K562 (cell line): ENCODE results near the gene IGF2BP3. TPM values are rescaled to one million over a fixed set of nuclear protein-coding genes. Genes with fewer than 3 reads are reported as not detected.

Source experiments
- ATAC-seq: fragments of 200-7000 bp; cut with Tn5 transposase; 3 replicates; pipeline ENCODE4 v1.9.1; 2020; ENCODE audit warnings: moderate library complexity
- BruUV-seq: library from RNA; stranded (reverse); fragments of 400-500 nt; replicated peaks from 2 replicates; lab custom pipeline; 2021; lab: Mats Ljungman, UMichigan
- CTCF ChIA-PET: fragments of 300-600 bp; formaldehyde crosslinking; extraction: SDS; loops from one replicate; lab custom pipeline; 2021; ENCODE audit warnings: low intra/inter-chr PET ratio; lab: Yijun Ruan, JAX
- POLR2A ChIA-PET: fragments of 300-600, 350-650 bp; sonication (Branson Sonifier 250); formaldehyde crosslinking; extraction: SDS; loops from one replicate; lab custom pipeline; 2021; ENCODE audit warnings: antibody characterized with exemption, inconsistent platforms; lab: Yijun Ruan, JAX
- DNase-seq, 4 experiments: peaks; one replicate each; pipeline versions ENCODE4 v3.0.0 to v3.0.0-alpha.2; 2011 to 2018; ENCODE audit warnings: low spot score in 3 of 4, mixed read lengths in 3 of 4; ENCODE audit errors: extremely low read depth in 1 of 4
- FAIRE-seq: peaks from 2 replicates; lab custom pipeline; 2011; peaks lifted over from hg19 to GRCh38; lab: Jason Lieb, UNC
- H2AFZ ChIP-seq: 2 replicates; pipeline ENCODE4 v1.6.0; 2011; ENCODE audit warnings: low read depth, low read length, control low read depth, inconsistent platforms
- H3K27ac ChIP-seq: fragments of 200-600 bp; 3 replicates; pipeline ENCODE4 v1.8.0; 2011; ENCODE audit warnings: low read depth, mild to moderate bottlenecking, control low read depth, inconsistent platforms, low read length, moderate library complexity, mixed read lengths; ENCODE audit errors: extremely low read depth
- H3K27me3 ChIP-seq, 2 experiments: fragments of 300-600 bp in 1 of 2; 2 replicates in 1 of 2; 3 replicates in 1 of 2; pipeline versions ENCODE4 v1.6.0 to v1.8.0; 2011; ENCODE audit warnings: inconsistent platforms in 2 of 2, low read length in 2 of 2, mild to moderate bottlenecking in 1 of 2, mixed read lengths in 1 of 2, moderate library complexity in 1 of 2; ENCODE audit not compliant: control insufficient read depth in 2 of 2, insufficient read depth in 2 of 2
- H3K36me3 ChIP-seq: fragments of 300-600 bp; 3 replicates; pipeline ENCODE4 v1.8.0; 2011; ENCODE audit warnings: mild to moderate bottlenecking, low read length, inconsistent platforms; ENCODE audit not compliant: control insufficient read depth, insufficient read depth
- H3K4me1 ChIP-seq, 2 experiments: fragments of 200-600 bp in 1 of 2; replicated peaks in 1 of 2; 2 replicates in 1 of 2; 3 replicates in 1 of 2; pipeline versions ENCODE4 v1.5.1 to v1.8.0; 2011; ENCODE audit warnings: inconsistent platforms in 2 of 2, low read length in 2 of 2, mild to moderate bottlenecking in 1 of 2, mixed read lengths in 1 of 2, moderate library complexity in 1 of 2; ENCODE audit not compliant: control insufficient read depth in 2 of 2, insufficient read depth in 2 of 2
- H3K4me2 ChIP-seq: 2 replicates; pipeline ENCODE4 v1.6.1; 2011; ENCODE audit warnings: low read length, control low read depth, inconsistent platforms, mixed read lengths; ENCODE audit not compliant: insufficient read depth
- H3K4me3 ChIP-seq: fragments of 200-600 bp; sonication (generic), shearing (Covaris generic); 2 replicates; pipeline ENCODE4 v1.5.1; 2016; ENCODE audit warnings: control low read depth, inconsistent platforms
- H3K79me2 ChIP-seq: fragments of 200-600 bp; 3 replicates; pipeline ENCODE4 v1.8.0; 2011; ENCODE audit warnings: low read length, inconsistent platforms; ENCODE audit not compliant: control insufficient read depth, insufficient read depth
- H3K9ac ChIP-seq, 2 experiments: 2 replicates each; pipeline versions ENCODE4 v1.6.0 to v1.6.1; 2011; ENCODE audit warnings: low read depth in 2 of 2, low read length in 2 of 2, control low read depth in 1 of 2, inconsistent platforms in 1 of 2, mild to moderate bottlenecking in 1 of 2, mixed read lengths in 1 of 2; ENCODE audit not compliant: insufficient read depth in 1 of 2
- H3K9me1 ChIP-seq: one replicate; pipeline ENCODE4 v1.6.0; 2011; ENCODE audit warnings: inconsistent platforms, mild to moderate bottlenecking, low read length, moderate library complexity; ENCODE audit not compliant: control insufficient read depth, insufficient read depth
- H3K9me3 ChIP-seq: replicated peaks from 2 replicates; pipeline ENCODE4 v1.5.1; 2011; ENCODE audit warnings: low read depth, low read length, inconsistent platforms; ENCODE audit not compliant: control insufficient read depth, insufficient read depth
- H4K20me1 ChIP-seq: replicated peaks from 2 replicates; pipeline ENCODE4 v1.6.1; 2011; ENCODE audit warnings: low read length, inconsistent platforms, mixed read lengths; ENCODE audit not compliant: control insufficient read depth, insufficient read depth
- CC2D1A ChIP-seq: fragments of 450-650 bp; IDR thresholded peaks from 2 replicates; pipeline ENCODE4 v1.6.1; 2017; ENCODE audit warnings: mild to moderate bottlenecking
- CHD2 ChIP-seq: IDR thresholded peaks from 2 replicates; pipeline ENCODE4 v1.6.1; 2011; ENCODE audit warnings: low read depth, low read length
- FOXK1 ChIP-seq: sonication (generic); formaldehyde crosslinking; IDR thresholded peaks from 2 replicates; pipeline ENCODE4 v1.8.0; 2022; ENCODE audit warnings: missing genetic modification reagents, mild to moderate bottlenecking, borderline replicate concordance
- GATAD2A ChIP-seq: fragments of 450-650 bp; IDR thresholded peaks from 2 replicates; pipeline ENCODE4 v1.6.1; 2017
- HNRNPL ChIP-seq: fragments of 200-400 bp; formaldehyde crosslinking; IDR thresholded peaks from 2 replicates; pipeline ENCODE4 v1.6.1; 2017; ENCODE audit warnings: low read depth, mild to moderate bottlenecking, low read length
- HNRNPLL ChIP-seq: fragments of 200-400 bp; formaldehyde crosslinking; IDR thresholded peaks from 2 replicates; pipeline ENCODE4 v1.6.1; 2017; ENCODE audit warnings: low read length, low read depth, mild to moderate bottlenecking; ENCODE audit not compliant: poor library complexity, severe bottlenecking
- MTF1 ChIP-seq: fragments of 250-450 bp; sonication (Bioruptor Pico); IDR thresholded peaks from 2 replicates; pipeline ENCODE4 v1.9.0; 2021; ENCODE audit warnings: moderate library complexity, mild to moderate bottlenecking, inconsistent platforms, borderline replicate concordance
- NEUROD1 ChIP-seq: fragments of 150-350 bp; IDR thresholded peaks from 2 replicates; pipeline ENCODE4 v1.6.1; 2014; ENCODE audit warnings: borderline replicate concordance, low read length, low read depth; ENCODE audit not compliant: partially characterized antibody
- PHF21A ChIP-seq: fragments of 450-650 bp; IDR thresholded peaks from 2 replicates; pipeline ENCODE4 v1.6.1; 2017; ENCODE audit warnings: low read depth, borderline replicate concordance
- TAF1 ChIP-seq: IDR thresholded peaks from 2 replicates; pipeline ENCODE4 v1.6.1; 2011; ENCODE audit warnings: mild to moderate bottlenecking, low read length, moderate library complexity; ENCODE audit not compliant: insufficient read depth, control insufficient read depth, severe bottlenecking; ENCODE audit errors: extremely low read depth
- ZBED1 ChIP-seq: IDR thresholded peaks from 2 replicates; pipeline ENCODE4 v1.6.1; 2014
- ZNF140 ChIP-seq: fragments of 250-450 bp; sonication (Bioruptor Pico); IDR thresholded peaks from 2 replicates; pipeline ENCODE4 v1.8.0; 2021; ENCODE audit warnings: moderate library complexity, mild to moderate bottlenecking, inconsistent platforms
- WGBS: fragments of 100-300 bp; shearing (Covaris generic); methylation state at CpG from one replicate; pipeline ENCODE4 v1.1.6; 2016; ENCODE audit warnings: low coverage, mixed read lengths; ENCODE audit not compliant: insufficient coverage; ENCODE audit errors: missing lambda C conversion rate; 5-methylcytosine and 5-hydroxymethylcytosine counted together
- in situ Hi-C: fragments of 300-500 bp; cut with MboI; formaldehyde crosslinking; loops from 4 replicates; pipeline ENCODE4 v1.15.0; 2018; ENCODE audit warnings: inconsistent platforms, mixed read lengths
- intact Hi-C: fragments of 100-400 bp; cut with micrococcal nuclease; formaldehyde crosslinking; loops from 2 replicates; pipeline ENCODE4 v1.14.2; 2022
- polyA plus RNA-seq, 8 experiments: library from polyadenylated mRNA; depleted of rRNA in 4 of 8; stranded (reverse) in 5 of 8; unstranded in 3 of 8; fragments of >200 nt; fragmentation: Nextera tagmentation in 2 of 8; fragmentation: Illumina TruSeq in 1 of 8; extraction: Ambion mirVana in 2 of 8; extraction: Trizol in 1 of 8; gene quantifications; 2 replicates each; pipeline versions ENCODE4 v1.2.1 to v1.2.3, GENCODE V29; 2011 to 2014; ENCODE audit warnings: inconsistent platforms in 1 of 8, missing spikeins in 1 of 8
- total RNA-seq, 7 experiments: library from RNA; depleted of rRNA in 6 of 7; stranded (reverse); fragments of >200 nt in 6 of 7; fragmentation: Illumina TruSeq in 2 of 7; extraction: Trizol in 2 of 7; gene quantifications; 2 replicates each; pipeline versions ENCODE4 v1.2.1 to v1.2.3, GENCODE V29; 2011 to 2021; ENCODE audit warnings: low replicate concordance in 1 of 7
- TF ChIP-seq, protein P1 (sequence below), 3 experiments: fragments of 200-800 bp in 1 of 3; fragments of 250-450 bp in 1 of 3; fragments of 450-650 bp in 1 of 3; sonication (Bioruptor Pico) in 1 of 3; sonication (Bioruptor generic) in 1 of 3; formaldehyde crosslinking in 1 of 3; IDR thresholded peaks; 2 replicates each; pipeline versions ENCODE4 v1.6.1 to v1.8.0; 2016 to 2022; ENCODE audit warnings: mild to moderate bottlenecking in 2 of 3, missing genetic modification characterization in 2 of 3, missing compliant biosample characterization in 1 of 3, moderate library complexity in 1 of 3
- TF ChIP-seq, protein P2 (sequence below): sonication (generic); formaldehyde crosslinking; IDR thresholded peaks from 2 replicates; pipeline ENCODE4 v1.8.0; 2022; ENCODE audit warnings: mild to moderate bottlenecking, low read depth, missing genetic modification reagents
- TF ChIP-seq, protein P3 (sequence below): fragments of 250-450 bp; sonication (Bioruptor Pico); IDR thresholded peaks from 2 replicates; pipeline ENCODE4 v1.5.0; 2021

Gene IGF2BP3
- total and polyA plus RNA-seq, 9 of the 15 experiments (the other 6 are each of a cell fraction or from before 2014, with no cell fraction given) = 8.4 to 88.1 (median 61.2) TPM

DNA sequence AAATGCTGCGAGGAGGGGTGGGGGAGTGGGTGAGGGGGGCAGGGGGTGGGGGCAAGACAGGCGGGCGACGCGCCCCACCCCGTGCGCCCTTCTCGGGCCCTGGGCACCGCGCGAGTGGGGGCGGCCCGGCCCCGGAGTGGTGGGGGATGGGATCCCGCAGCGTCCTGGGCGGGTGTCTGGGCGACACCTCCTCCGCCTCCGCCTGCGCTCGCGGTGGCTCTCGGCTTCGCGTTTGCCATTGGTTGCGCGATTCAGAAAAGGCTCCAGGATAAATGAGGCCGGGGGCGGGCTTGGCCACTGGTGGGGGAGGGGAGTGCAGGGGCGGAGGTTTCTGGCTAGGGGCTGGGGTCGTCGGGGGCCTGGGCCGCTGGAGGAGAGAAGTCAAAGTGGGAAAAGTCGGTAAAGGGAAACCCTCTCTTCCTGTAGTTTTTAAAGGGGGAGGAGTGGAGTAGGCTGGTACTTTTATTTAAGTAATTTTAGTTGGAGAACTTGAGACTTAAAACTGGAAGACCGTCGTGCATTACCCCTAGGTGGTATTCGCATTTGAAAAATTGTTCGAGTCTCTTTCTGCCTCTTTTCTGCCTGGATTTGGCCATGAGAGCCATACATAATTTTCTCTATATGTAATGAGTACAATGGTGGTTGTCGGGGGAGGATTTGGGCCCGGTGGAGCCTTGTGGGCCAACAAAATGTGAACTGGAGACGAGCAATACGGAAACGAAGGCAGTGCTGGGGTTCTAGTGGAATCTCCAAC, 992 bp upstream of the IGF2BP3 start:
- Histone ChIP-seq H3K27me3 (no peaks in the 10 kb centered on the region), H3K9me1 (no peaks in the 10 kb centered on the region), H3K4me3 (peak overlapping the region; percentile 66), H3K9ac (peak overlapping the region; percentile 70 to 94), H3K36me3 (peaks cover 3% of the 10 kb centered on the region; the same call in 1 of the 3 replicates), H3K9me3 (no peaks in the 10 kb centered on the region), H3K27ac (peak overlapping the region; percentile 93), H3K4me1 (peaks cover 0 to 29% of the 10 kb centered on the region in 2 experiments; a peak in 3 of 5 replicates), H3K4me2 (peak overlapping the region; percentile 92), H4K20me1 (no peaks in the 10 kb centered on the region; the same call in 1 of the 2 replicates), H2AFZ (no peak overlapping the region), H3K79me2 (peaks cover 83% of the 10 kb centered on the region)
- FAIRE-seq = no peak
- peak; percentile 51 for ATAC-seq
- intact Hi-C loops (loop anchor here (5.0 kb wide), 3 partner anchors 114 to 769 kb away; partner anchors contain the start of gene MALSU1), in situ Hi-C loops (no loop called here)
- WGBS = 1% methylated on average over 31 of the region's 44 CpGs
- CTCF ChIA-PET = no interaction called here
- POLR2A ChIA-PET = no interaction called here
- BruUV-seq = TSS peak; percentile 56
- DNase-seq = peak; percentile 80 to 95 (median 84)
- no peak for TF ChIP-seq MTF1 (CRISPR knock-in tag)
- TF ChIP-seq NEUROD1 = peak; percentile 17
- peak; percentile 71 for TF ChIP-seq TAF1
- TF ChIP-seq PHF21A = peak; percentile 54; the same call in 1 of the 2 replicates
- TF ChIP-seq, protein P1, sequence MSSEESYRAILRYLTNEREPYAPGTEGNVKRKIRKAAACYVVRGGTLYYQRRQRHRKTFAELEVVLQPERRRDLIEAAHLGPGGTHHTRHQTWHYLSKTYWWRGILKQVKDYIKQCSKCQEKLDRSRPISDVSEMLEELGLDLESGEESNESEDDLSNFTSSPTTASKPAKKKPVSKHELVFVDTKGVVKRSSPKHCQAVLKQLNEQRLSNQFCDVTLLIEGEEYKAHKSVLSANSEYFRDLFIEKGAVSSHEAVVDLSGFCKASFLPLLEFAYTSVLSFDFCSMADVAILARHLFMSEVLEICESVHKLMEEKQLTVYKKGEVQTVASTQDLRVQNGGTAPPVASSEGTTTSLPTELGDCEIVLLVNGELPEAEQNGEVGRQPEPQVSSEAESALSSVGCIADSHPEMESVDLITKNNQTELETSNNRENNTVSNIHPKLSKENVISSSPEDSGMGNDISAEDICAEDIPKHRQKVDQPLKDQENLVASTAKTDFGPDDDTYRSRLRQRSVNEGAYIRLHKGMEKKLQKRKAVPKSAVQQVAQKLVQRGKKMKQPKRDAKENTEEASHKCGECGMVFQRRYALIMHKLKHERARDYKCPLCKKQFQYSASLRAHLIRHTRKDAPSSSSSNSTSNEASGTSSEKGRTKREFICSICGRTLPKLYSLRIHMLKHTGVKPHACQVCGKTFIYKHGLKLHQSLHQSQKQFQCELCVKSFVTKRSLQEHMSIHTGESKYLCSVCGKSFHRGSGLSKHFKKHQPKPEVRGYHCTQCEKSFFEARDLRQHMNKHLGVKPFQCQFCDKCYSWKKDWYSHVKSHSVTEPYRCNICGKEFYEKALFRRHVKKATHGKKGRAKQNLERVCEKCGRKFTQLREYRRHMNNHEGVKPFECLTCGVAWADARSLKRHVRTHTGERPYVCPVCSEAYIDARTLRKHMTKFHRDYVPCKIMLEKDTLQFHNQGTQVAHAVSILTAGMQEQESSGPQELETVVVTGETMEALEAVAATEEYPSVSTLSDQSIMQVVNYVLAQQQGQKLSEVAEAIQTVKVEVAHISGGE (CRISPR knock-in tag; IDR thresholded peaks at IDR 0.05) = 0 out of 6 replicates have a peak, but pooled peaks of 1 of the 3 experiments have one; percentile 50
- TF ChIP-seq, protein P2, sequence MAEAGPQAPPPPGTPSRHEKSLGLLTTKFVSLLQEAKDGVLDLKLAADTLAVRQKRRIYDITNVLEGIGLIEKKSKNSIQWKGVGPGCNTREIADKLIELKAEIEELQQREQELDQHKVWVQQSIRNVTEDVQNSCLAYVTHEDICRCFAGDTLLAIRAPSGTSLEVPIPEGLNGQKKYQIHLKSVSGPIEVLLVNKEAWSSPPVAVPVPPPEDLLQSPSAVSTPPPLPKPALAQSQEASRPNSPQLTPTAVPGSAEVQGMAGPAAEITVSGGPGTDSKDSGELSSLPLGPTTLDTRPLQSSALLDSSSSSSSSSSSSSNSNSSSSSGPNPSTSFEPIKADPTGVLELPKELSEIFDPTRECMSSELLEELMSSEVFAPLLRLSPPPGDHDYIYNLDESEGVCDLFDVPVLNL (CRISPR knock-in tag) = no peak
- TF ChIP-seq ZNF140 (CRISPR knock-in tag) = no peak
- TF ChIP-seq HNRNPLL = peak; percentile 28
- peak; percentile 61; the same call in 1 of the 2 replicates for TF ChIP-seq GATAD2A
- TF ChIP-seq CHD2 = peak; percentile 72
- TF ChIP-seq, protein P3, sequence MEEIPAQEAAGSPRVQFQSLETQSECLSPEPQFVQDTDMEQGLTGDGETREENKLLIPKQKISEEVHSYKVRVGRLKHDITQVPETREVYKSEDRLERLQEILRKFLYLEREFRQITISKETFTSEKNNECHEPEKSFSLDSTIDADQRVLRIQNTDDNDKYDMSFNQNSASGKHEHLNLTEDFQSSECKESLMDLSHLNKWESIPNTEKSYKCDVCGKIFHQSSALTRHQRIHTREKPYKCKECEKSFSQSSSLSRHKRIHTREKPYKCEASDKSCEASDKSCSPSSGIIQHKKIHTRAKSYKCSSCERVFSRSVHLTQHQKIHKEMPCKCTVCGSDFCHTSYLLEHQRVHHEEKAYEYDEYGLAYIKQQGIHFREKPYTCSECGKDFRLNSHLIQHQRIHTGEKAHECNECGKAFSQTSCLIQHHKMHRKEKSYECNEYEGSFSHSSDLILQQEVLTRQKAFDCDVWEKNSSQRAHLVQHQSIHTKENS (CRISPR knock-in tag) = no peak
- TF ChIP-seq FOXK1 (CRISPR knock-in tag) = no peak
- peak; percentile 98 for TF ChIP-seq HNRNPL
- 0 out of 2 replicates have a peak, but pooled peaks have one; percentile 56 for TF ChIP-seq ZBED1
- peak; percentile 38; the same call in 1 of the 2 replicates for TF ChIP-seq CC2D1A
